ENCODE data around the gene ALDOC. TPM values are rescaled to one million over a fixed set of nuclear protein-coding genes. Genes with fewer than 3 reads are reported as not detected.
"Not testable (repeated sequence)": the region's sequence is repeated elsewhere in the genome, so short reads cannot be mapped to it uniquely, and the experiment has no call there.

Gene ALDOC
- total RNA-seq, 3 donors from 2014 or later = 19.7 to 191 (median 40.7) TPM

DNA sequence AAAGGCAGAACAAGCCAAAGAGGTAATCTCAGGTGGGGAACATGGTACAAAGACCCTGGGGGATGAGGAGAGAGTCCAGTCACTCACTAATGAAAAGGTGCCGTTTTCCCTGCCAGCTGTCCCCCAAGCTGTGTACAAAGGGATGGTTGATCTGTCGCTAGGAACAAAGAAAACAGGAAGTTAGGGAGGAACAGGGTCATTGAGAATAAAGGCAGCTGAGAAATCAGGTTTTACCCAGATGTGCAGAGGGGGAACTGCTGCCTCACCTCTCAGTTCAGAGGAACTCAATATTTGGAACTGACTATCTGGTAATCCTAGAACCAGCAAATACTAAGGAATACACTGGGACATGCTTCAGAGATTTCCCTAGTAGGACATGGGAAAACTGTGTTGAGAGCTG, 35.8 kb upstream of the ALDOC start:
- no peak for TF ChIP-seq POLR2AphosphoS5 (IDR thresholded peaks at IDR 0.05)
- TF ChIP-seq POLR2A (IDR thresholded peaks at IDR 0.05) = no peak
- TF ChIP-seq, protein P1, sequence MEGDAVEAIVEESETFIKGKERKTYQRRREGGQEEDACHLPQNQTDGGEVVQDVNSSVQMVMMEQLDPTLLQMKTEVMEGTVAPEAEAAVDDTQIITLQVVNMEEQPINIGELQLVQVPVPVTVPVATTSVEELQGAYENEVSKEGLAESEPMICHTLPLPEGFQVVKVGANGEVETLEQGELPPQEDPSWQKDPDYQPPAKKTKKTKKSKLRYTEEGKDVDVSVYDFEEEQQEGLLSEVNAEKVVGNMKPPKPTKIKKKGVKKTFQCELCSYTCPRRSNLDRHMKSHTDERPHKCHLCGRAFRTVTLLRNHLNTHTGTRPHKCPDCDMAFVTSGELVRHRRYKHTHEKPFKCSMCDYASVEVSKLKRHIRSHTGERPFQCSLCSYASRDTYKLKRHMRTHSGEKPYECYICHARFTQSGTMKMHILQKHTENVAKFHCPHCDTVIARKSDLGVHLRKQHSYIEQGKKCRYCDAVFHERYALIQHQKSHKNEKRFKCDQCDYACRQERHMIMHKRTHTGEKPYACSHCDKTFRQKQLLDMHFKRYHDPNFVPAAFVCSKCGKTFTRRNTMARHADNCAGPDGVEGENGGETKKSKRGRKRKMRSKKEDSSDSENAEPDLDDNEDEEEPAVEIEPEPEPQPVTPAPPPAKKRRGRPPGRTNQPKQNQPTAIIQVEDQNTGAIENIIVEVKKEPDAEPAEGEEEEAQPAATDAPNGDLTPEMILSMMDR (IDR thresholded peaks at IDR 0.05) = no peak
- no peak for DNase-seq (ENCODE audit: low spot score in 2 of 2)
- Histone ChIP-seq H3K4me3 (no peak overlapping the region), H3K27me3 (no peaks in the 10 kb centered on the region), H3K9me3 (no peaks in the 10 kb centered on the region), H3K36me3 (peaks cover 21% of the 10 kb centered on the region), H3K4me1 (no peaks in the 10 kb centered on the region), H3K27ac (no peak overlapping the region)
- intact Hi-C loops (cut with DNase I; ENCODE audit: low total_unique reads) = no loop called here

DNA sequence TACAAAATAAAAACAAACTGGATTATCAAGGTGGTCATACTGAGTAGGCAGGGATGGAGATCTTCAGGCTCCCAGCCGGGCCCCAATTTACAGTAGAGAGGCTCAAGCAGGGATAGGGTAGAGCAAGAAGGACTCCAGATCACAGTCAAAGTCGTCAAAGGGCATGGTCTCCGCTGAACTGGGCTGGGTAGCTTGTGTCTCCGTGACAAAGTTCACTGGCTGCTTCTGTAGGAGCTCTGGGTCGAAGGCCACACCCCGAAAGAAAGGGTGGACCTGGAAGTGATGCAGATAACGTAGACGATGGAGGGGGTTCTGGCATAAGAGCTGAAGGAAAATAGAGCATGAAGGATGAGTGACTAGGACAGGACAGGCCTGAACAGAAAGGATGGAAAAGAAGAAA, 33.7 kb upstream of the ALDOC start:
- intact Hi-C loops (cut with DNase I; ENCODE audit: low total_unique reads) = no loop called here
- peaks cover 7% of the 10 kb centered on the region for H3K36me3 ChIP-seq
- TF ChIP-seq POLR2A (IDR thresholded peaks at IDR 0.05) = no peak
- TF ChIP-seq, protein P1 (IDR thresholded peaks at IDR 0.05) = no peak
- no peak for TF ChIP-seq POLR2AphosphoS5 (IDR thresholded peaks at IDR 0.05)

DNA sequence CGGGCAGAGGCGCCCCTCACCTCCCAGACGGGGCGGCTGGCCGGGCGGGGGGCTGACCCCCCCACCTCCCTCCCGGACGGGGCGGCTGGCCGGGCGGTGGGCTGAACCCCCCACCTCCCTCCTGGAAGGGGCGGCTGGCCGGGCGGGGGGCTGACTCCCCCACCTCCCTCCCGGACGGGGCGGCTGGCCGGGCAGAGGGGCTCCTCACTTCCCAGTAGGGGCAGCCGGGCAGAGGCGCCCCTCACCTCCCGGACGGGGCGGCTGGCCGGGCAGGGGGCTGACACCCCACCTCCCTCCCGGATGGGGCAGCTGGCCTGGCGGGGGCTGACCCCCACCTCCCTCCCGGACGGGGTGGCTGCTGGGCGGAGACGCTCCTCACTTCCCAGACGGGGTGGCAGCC, 27.3 kb upstream of the ALDOC start:
- DNase-seq (ENCODE audit: low spot score in 2 of 2); intact Hi-C loops (cut with DNase I; ENCODE audit: low total_unique reads); H3K27me3 ChIP-seq; H3K4me1 ChIP-seq; H3K9me3 ChIP-seq; H3K36me3 ChIP-seq; H3K4me3 ChIP-seq; H3K27ac ChIP-seq: not testable (repeated sequence)

More for the DNA sequence above, 33.7 kb upstream of the ALDOC start:
- Histone ChIP-seq H3K9me3 (no peaks in the 10 kb centered on the region), H3K27ac (no peak overlapping the region), H3K4me3 (no peak overlapping the region), H3K27me3 (no peaks in the 10 kb centered on the region), H3K4me1 (no peaks in the 10 kb centered on the region)
- DNase-seq (ENCODE audit: low spot score in 2 of 2) = no peak

DNA sequence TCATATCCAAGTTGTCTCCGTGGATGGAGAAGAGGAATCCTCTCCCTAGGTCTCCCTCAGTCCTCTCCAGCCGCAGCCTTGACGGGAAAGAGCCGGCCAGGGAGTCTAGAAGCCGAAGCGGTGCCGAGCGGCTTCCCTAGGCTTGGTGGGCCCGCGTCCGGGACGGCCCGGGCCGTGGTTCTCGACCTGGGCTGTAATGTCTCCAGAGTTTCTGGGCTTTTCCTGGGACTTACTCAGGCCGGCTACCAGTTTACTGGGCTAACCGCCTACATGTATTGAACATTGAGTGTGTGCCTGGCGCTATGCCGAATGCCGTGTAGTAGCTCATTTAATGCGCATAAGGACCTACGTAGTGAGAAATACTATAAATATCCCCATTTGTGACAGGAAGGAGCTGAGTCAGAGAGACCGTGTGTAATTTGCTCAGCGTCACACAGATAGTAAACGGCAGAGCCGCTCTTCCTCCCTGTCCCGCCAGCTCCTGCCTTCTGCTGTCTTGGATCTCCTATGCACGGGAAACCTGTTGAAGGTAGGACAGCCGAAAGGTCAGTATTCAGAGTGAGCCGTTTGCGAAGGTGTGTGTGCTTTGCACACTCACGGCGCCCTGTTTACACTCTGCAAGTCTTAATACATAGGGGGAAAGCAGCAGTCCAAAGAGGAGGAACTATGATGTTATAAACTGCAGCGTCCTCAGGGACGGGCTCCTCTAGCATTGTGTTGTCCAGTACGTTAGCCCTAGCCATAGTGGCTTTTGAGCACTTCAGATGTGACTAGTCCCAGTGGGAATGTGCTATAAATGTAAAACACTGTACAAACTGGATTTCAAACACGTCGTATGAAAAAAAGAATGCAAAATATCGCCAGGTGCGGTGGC, 22.9 kb upstream of the ALDOC start:
- Histone ChIP-seq H3K27ac (peak overlapping the region; percentile 94 to 97), H3K36me3 (no peaks in the 10 kb centered on the region), H3K4me3 (peak overlapping the region; percentile 64 to 74 (median 65)), H3K4me1 (no peaks in the 10 kb centered on the region), H3K27me3 (no peaks in the 10 kb centered on the region), H3K9me3 (no peaks in the 10 kb centered on the region)
- TF ChIP-seq, protein P1 (IDR thresholded peaks at IDR 0.05) = no peak
- TF ChIP-seq POLR2A (IDR thresholded peaks at IDR 0.05) (no peak), POLR2AphosphoS5 (IDR thresholded peaks at IDR 0.05) (no peak)
- peak in 1 of 2 donors; percentile 34 for DNase-seq (ENCODE audit: low spot score in 2 of 2)
- intact Hi-C loops (cut with DNase I; ENCODE audit: low total_unique reads) = no loop called here

DNA sequence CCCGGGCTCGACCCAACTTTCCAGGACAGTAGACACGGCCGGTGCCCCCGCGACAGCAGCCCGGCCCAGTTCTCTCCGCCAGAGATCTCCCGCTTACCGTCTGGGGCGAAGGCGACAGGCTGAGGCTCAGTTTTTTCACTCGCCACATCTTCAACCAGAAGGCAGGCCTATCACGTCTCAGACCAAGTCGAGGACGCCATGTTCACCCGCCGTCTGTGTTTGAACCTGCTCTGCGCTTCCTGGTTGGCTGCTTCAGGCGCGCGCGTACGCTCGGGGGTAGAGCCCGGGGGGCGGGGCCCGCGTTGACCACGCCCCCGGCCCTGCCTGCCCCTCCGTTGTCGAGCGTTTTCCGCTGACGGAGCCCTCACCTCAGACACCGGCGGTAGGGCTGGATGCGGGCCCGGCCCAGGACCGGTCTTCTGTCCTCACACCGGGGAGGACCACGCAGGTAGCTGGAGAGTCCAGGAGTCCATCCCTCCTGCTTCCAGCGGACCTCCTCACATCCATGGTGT, 22.2 kb upstream of the ALDOC start, which contains the start of gene SPAG5:
Gene SPAG5 (minus strand): TSS at position 227 of the 512 bp plus-strand sequence. CDS start 79 bp downstream, at position 148.
- intact Hi-C loops (cut with DNase I; ENCODE audit: low total_unique reads) = no loop called here
- TF ChIP-seq POLR2AphosphoS5 (IDR thresholded peaks at IDR 0.05) = peak; percentile 75 to 86 (median 84)
- TF ChIP-seq POLR2A (IDR thresholded peaks at IDR 0.05) = peak; percentile 71
- TF ChIP-seq, protein P1 (IDR thresholded peaks at IDR 0.05) = no peak
- Histone ChIP-seq H3K36me3 (no peaks in the 10 kb centered on the region), H3K4me3 (peak within 1 kb of the TSS; percentile 64 to 74 (median 65)), H3K27ac (peak within 1 kb of the TSS; percentile 94 to 97), H3K9me3 (no peaks in the 10 kb centered on the region), H3K4me1 (no peaks in the 10 kb centered on the region), H3K27me3 (no peaks in the 10 kb centered on the region)
- peak; percentile 93 for DNase-seq (ENCODE audit: low spot score in 2 of 2)

All from breast epithelium (tissue), 4 donors.